Thyroid gland (tissue), 4 donors: ENCODE data around the gene ISL2. TPM values are rescaled to one million over a fixed set of nuclear protein-coding genes. Genes with fewer than 3 reads are reported as not detected.
"Not testable (repeated sequence)": the region's sequence is repeated elsewhere in the genome, so short reads cannot be mapped to it uniquely, and the experiment has no call there.

Experiments used
- DNase-seq, 2 donors: peaks; one replicate each; pipeline ENCODE4 v3.0.0-alpha.2; 2019
- H3K27ac ChIP-seq, 3 donors: fragments of 200-600 bp; sonication (generic); 1 replicate in 2 of 3; 2 replicates in 1 of 3; pipeline ENCODE4 v1.5.1; 2016 to 2019; ENCODE audit warnings: mild to moderate bottlenecking in 1 of 3, moderate library complexity in 1 of 3
- H3K27me3 ChIP-seq: fragments of 200-600 bp; sonication (generic); one replicate; pipeline ENCODE4 v1.5.1; 2019
- H3K36me3 ChIP-seq, 2 donors: fragments of 200-600 bp; sonication (generic); one replicate each; pipeline ENCODE4 v1.5.1; 2016 to 2019
- H3K4me1 ChIP-seq, 2 donors: fragments of 200-600 bp; sonication (generic); one replicate each; pipeline ENCODE4 v1.5.1; 2017 to 2019
- H3K4me3 ChIP-seq, 3 donors: fragments of 200-600 bp; sonication (generic); replicated peaks in 1 of 3; 1 replicate in 2 of 3; 2 replicates in 1 of 3; pipeline ENCODE4 v1.5.1; 2016; ENCODE audit warnings: mild to moderate bottlenecking in 1 of 3
- H3K9me3 ChIP-seq: fragments of 200-600 bp; sonication (generic); one replicate; pipeline ENCODE4 v1.5.1; 2017
- CTCF ChIP-seq, 6 experiments: fragments of 200-600 bp in 3 of 6; fragments of 450-650 bp in 3 of 6; sonication (generic) in 3 of 6; IDR thresholded peaks; one replicate each; pipeline ENCODE4 v1.5.1; 2016 to 2019; ENCODE audit warnings: antibody characterized with exemption in 6 of 6, mild to moderate bottlenecking in 2 of 6, inconsistent platforms in 1 of 6, moderate library complexity in 1 of 6
- POLR2A ChIP-seq, 2 donors: fragments of 450-650 bp; IDR thresholded peaks; one replicate each; pipeline ENCODE4 v1.6.1; 2017; ENCODE audit warnings: antibody characterized with exemption in 2 of 2, mild to moderate bottlenecking in 2 of 2, moderate library complexity in 1 of 2
- WGBS, 2 donors: methylation state at CpG; one replicate each; pipeline ENCODE4 v1.1.5; 2017; 5-methylcytosine and 5-hydroxymethylcytosine counted together
- intact Hi-C: fragments of 100-400 bp; cut with DNase I; formaldehyde crosslinking; loops from one replicate; pipeline ENCODE4 v1.15.1; 2023
- total RNA-seq, 4 donors: library from RNA; depleted of rRNA; stranded (reverse); fragments of >200 nt; gene quantifications; one replicate each; pipeline ENCODE4 v1.2.3, GENCODE V29; 2016

The ISL2 gene
- not detected for total RNA-seq

GRCh38 chr15:76336254-76337058 lies at the start of gene ISL2:
ISL2 (plus strand) TSS chr15:76336773; CDS start chr15:76336884, 111 bp downstream.
- Histone ChIP-seq H3K27me3 (peaks cover 73% of the 10 kb centered on the region), H3K4me3 (no peak within 1 kb of the TSS), H3K36me3 (no peaks in the 10 kb centered on the region), H3K27ac (no peak within 1 kb of the TSS), H3K4me1 (peaks cover 14 to 46% of the 10 kb centered on the region in 2 donors), H3K9me3 (no peaks in the 10 kb centered on the region)
- WGBS, 2 donors, result 5 to 10% methylated on average over 30 to 31 of the region's 40 CpGs
- DNase-seq, result no peak
- intact Hi-C loops, result loop anchor here (5.0 kb wide), 1 partner anchor 144 kb away; no protein-coding TSS in a partner anchor
- TF ChIP-seq POLR2A (IDR thresholded peaks at IDR 0.05), result no peak
- TF ChIP-seq CTCF (IDR thresholded peaks at IDR 0.05), result no peak

GRCh38 chr15:76289582-76289981 lies 47.0 kb upstream of the ISL2 start:
- no peaks in the 10 kb centered on the region for H3K9me3 ChIP-seq
- no peak for DNase-seq
- no peaks in the 10 kb centered on the region for H3K27me3 ChIP-seq
- intact Hi-C loops, result no loop called here
- TF ChIP-seq POLR2A (IDR thresholded peaks at IDR 0.05) (no peak), CTCF (IDR thresholded peaks at IDR 0.05) (no peak)
- no peaks in the 10 kb centered on the region for H3K4me1 ChIP-seq
- H3K27ac ChIP-seq, result no peak overlapping the region
- no peak overlapping the region for H3K4me3 ChIP-seq
- WGBS, 2 donors, result 78 to 85% methylated on average over 3 of the region's 3 CpGs
- H3K36me3 ChIP-seq, result peaks cover 0 to 4% of the 10 kb centered on the region in 2 donors

- TF ChIP-seq CTCF (IDR thresholded peaks at IDR 0.05), result no peak
- WGBS, 2 donors, result 58 to 71% methylated on average over 1 of the region's 1 CpG
These were observed 43.2 kb upstream of the ISL2 start for GRCh38 chr15:76293361-76293760.

GRCh38 chr15:76294463-76294862 lies 42.1 kb upstream of the ISL2 start:
- H3K27me3 ChIP-seq, H3K4me3 ChIP-seq, H3K4me1 ChIP-seq, H3K9me3 ChIP-seq, H3K27ac ChIP-seq, H3K36me3 ChIP-seq, DNase-seq, intact Hi-C loops: not testable (repeated sequence)
- 70 to 76% methylated on average over 1 of the region's 1 CpG for WGBS, 2 donors

More at GRCh38 chr15:76293361-76293760, 43.2 kb upstream of the ISL2 start:
- Histone ChIP-seq H3K4me1 (no peaks in the 10 kb centered on the region), H3K4me3 (no peak overlapping the region), H3K36me3 (no peaks in the 10 kb centered on the region), H3K27ac (no peak overlapping the region), H3K9me3 (no peaks in the 10 kb centered on the region), H3K27me3 (no peaks in the 10 kb centered on the region)
- intact Hi-C loops, result no loop called here
- no peak for DNase-seq

GRCh38 chr15:76296849-76297248 lies 39.7 kb upstream of the ISL2 start:
- intact Hi-C loops, result no loop called here
- no peak for DNase-seq
- Histone ChIP-seq H3K4me1 (no peaks in the 10 kb centered on the region), H3K27ac (no peak overlapping the region), H3K27me3 (no peaks in the 10 kb centered on the region), H3K9me3 (no peaks in the 10 kb centered on the region), H3K4me3 (no peak overlapping the region), H3K36me3 (no peaks in the 10 kb centered on the region)
- TF ChIP-seq CTCF (IDR thresholded peaks at IDR 0.05), result no peak
- TF ChIP-seq POLR2A (IDR thresholded peaks at IDR 0.05), result no peak
- WGBS, 2 donors, result 97 to 100% methylated on average over 1 of the region's 1 CpG

GRCh38 chr15:76297951-76298350 lies 38.6 kb upstream of the ISL2 start:
- H3K9me3 ChIP-seq, H3K4me1 ChIP-seq, H3K36me3 ChIP-seq, DNase-seq, H3K27me3 ChIP-seq, intact Hi-C loops, H3K27ac ChIP-seq, H3K4me3 ChIP-seq: not testable (repeated sequence)
- WGBS, 2 donors, result 93 to 96% methylated on average over 4 of the region's 4 CpGs
